Sigmoid colon (tissue), 4 donors: ENCODE measurements around the gene BRD3.

ENCODE experiments used
- CTCF ChIP-seq, 4 experiments: fragments of 450-650 bp in 3 of 4; fragments of 200-600 bp in 1 of 4; IDR thresholded peaks; one replicate each; pipeline ENCODE4 v1.5.1; 2016 to 2019; ENCODE audit warnings: antibody characterized with exemption in 4 of 4, mild to moderate bottlenecking in 3 of 4, moderate library complexity in 2 of 4
- EP300 ChIP-seq, 4 donors: sonication (generic); formaldehyde crosslinking; IDR thresholded peaks; one replicate each; pipeline ENCODE4 v1.6.1; 2017; ENCODE audit warnings: antibody characterized with exemption in 4 of 4
- POLR2AphosphoS5 ChIP-seq, 4 donors: sonication (generic); formaldehyde crosslinking; IDR thresholded peaks; one replicate each; pipeline ENCODE4 v1.6.1; 2017; ENCODE audit warnings: antibody characterized with exemption in 4 of 4

- TF ChIP-seq CTCF (IDR thresholded peaks at IDR 0.05) (no peak), POLR2AphosphoS5 (IDR thresholded peaks at IDR 0.05) (peak in 2 of 4 donors; percentile 6 to 29), EP300 (IDR thresholded peaks at IDR 0.05) (no peak)
Measured at GRCh38 chr9:134024828-134025605, 42.8 kb downstream of the BRD3 start, which contains the start of gene BRD3OS.
